ENCODE measurements around the gene PATZ1.

Gene PATZ1

GRCh38 chr22:31282748-31283468, 63.2 kb downstream of the PATZ1 start:
- DNase-seq (ENCODE audit: low spot score), result no peak

DNA sequence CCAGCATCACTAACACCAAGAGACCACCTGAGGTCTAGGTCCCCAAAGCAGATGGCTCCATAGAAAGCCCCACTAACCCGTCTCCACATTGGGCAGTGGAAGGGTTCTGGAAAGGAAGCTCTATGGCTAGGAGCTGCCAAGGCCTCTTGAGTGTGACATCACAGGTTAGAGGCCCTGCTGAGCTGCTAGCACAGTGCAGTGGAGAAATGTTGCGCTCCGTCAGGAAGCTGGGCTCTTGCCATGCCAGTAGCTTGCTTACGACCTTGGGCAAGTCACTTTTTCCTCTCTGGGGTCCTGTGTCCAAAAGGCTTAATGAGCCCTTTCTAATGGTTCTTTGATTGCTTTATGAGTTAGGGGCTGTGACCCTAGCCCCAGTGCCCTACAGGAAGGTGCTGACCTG, 64.4 kb downstream of the PATZ1 start:
- no peak for DNase-seq (ENCODE audit: low spot score)

- DNase-seq (ENCODE audit: low spot score), result no peak
These were observed 66.2 kb downstream of the PATZ1 start for GRCh38 chr22:31279821-31280505.

DNA sequence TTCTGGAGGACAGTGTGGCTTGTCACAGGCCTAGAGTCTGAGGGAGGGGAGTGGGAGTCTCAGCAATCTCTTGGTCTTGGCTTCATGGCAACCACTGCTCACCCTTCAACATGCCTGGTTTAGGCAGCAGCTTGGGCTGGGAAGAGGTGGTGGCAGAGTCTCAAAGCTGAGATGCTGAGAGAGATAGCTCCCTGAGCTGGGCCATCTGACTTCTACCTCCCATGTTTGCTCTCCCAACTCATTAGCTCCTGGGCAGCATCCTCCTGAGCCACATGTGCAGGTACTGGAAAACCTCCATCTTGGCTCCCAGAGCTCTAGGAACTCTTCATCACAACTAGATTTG, 66.8 kb downstream of the PATZ1 start:
- no peak for DNase-seq (ENCODE audit: low spot score)

DNA sequence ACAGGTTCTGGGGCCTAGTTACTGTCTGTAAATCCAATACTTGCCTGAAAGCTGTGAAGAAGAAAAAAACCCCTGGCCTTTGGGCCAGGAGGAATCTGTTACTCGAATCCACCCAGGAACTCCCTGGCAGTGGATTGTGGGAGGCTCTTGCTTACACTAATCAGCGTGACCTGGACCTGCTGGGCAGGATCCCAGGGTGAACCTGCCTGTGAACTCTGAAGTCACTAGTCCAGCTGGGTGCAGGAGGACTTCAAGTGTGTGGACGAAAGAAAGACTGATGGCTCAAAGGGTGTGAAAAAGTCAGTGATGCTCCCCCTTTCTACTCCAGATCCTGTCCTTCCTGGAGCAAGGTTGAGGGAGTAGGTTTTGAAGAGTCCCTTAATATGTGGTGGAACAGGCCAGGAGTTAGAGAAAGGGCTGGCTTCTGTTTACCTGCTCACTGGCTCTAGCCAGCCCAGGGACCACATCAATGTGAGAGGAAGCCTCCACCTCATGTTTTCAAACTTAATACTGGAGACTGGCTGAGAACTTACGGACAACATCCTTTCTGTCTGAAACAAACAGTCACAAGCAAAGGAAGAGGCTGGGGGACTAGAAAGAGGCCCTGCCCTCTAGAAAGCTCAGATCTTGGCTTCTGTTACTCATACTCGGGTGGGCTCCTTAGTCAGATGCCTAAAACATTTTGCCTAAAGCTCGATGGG, 67.4 kb downstream of the PATZ1 start:
- no peak for DNase-seq (ENCODE audit: low spot score)

DNA sequence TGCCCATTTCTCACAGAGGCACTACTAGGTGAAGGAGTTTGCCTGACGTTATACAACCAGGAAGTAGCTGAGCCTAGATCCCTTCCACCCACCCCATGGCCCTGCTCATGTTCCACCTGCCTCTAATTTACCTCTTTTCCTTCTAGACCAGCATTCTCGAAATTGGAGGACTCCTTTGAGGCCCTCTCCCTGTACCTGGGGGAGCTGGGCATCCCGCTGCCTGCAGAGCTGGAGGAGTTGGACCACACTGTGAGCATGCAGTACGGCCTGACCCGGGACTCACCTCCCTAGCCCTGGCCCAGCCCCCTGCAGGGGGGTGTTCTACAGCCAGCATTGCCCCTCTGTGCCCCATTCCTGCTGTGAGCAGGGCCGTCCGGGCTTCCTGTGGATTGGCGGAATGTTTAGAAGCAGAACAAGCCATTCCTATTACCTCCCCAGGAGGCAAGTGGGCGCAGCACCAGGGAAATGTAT, 68.0 kb downstream of the PATZ1 start:
- no peak for DNase-seq (ENCODE audit: low spot score)

GRCh38 chr22:31277741-31278140, 68.4 kb downstream of the PATZ1 start:
- no peak for DNase-seq (ENCODE audit: low spot score)

- DNase-seq (ENCODE audit: low spot score), result no peak
These were observed 69.5 kb downstream of the PATZ1 start for GRCh38 chr22:31276426-31277167.
